Activated T-helper 17 cell treated with anti-CD3 and anti-CD28 coated beads, Interleukin-2, amount 50 U/mL, for 72 hours (primary cell): Measurements from ENCODE around the gene NECAB3. TPM values are rescaled to one million over a fixed set of nuclear protein-coding genes. Genes with fewer than 3 reads are reported as not detected.

Experiments used
- ATAC-seq: fragments of 150-1000 bp; cut with Tn5 transposase; replicated peaks from 2 replicates; pipeline ENCODE4 v1.10.0; 2021; ENCODE audit warnings: mild to moderate bottlenecking, moderate library complexity
- H3K27ac Mint-ChIP-seq: one replicate; pipeline ENCODE4 v1.8.0; 2022; ENCODE audit warnings: mixed read lengths
- H3K27me3 Mint-ChIP-seq: one replicate; pipeline ENCODE4 v1.8.0; 2022; ENCODE audit warnings: mixed read lengths
- H3K36me3 Mint-ChIP-seq: one replicate; pipeline ENCODE4 v1.8.0; 2022; ENCODE audit warnings: low read depth, mild to moderate bottlenecking, mixed read lengths
- H3K4me1 Mint-ChIP-seq: one replicate; pipeline ENCODE4 v1.8.0; 2022; ENCODE audit warnings: mixed read lengths
- H3K4me3 Mint-ChIP-seq: one replicate; pipeline ENCODE4 v1.8.0; 2022; ENCODE audit warnings: mild to moderate bottlenecking, mixed read lengths
- H3K9me3 Mint-ChIP-seq: one replicate; pipeline ENCODE4 v1.8.0; 2022; ENCODE audit warnings: mixed read lengths
- total RNA-seq, 2 donors: library from RNA; stranded (reverse); gene quantifications; one replicate each; pipeline ENCODE4 v1.2.3, GENCODE V29; 2022

The NECAB3 gene
- total RNA-seq, 2 donors from 2014 or later, result 20.8 to 26.5 TPM

DNA sequence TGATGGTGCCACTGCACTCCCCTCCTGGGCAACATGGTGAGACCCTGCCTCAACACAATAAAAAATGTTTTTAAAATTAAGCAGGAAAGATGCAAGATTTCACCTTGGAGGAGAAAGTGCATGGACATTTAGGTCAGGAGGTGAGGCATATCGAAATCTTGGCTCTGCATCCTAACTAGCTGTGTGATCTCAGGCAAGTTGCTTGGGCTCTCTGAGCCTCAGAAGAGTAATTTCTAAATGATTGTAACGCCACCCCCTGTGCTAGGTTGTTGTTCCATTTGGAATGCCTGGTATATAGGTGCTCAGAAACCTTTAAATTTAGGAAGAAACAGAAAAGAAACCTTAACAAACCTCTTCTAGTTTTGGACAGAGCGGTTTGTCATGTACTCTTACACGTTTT lies 48.0 kb downstream of the NECAB3 start:
- Mint-ChIP-seq H3K27ac (no peak overlapping the region), H3K36me3 (peaks cover 94% of the 10 kb centered on the region), H3K9me3 (no peaks in the 10 kb centered on the region), H3K4me1 (peaks cover 10% of the 10 kb centered on the region), H3K27me3 (no peaks in the 10 kb centered on the region), H3K4me3 (no peak overlapping the region)
- ATAC-seq, result no peak

DNA sequence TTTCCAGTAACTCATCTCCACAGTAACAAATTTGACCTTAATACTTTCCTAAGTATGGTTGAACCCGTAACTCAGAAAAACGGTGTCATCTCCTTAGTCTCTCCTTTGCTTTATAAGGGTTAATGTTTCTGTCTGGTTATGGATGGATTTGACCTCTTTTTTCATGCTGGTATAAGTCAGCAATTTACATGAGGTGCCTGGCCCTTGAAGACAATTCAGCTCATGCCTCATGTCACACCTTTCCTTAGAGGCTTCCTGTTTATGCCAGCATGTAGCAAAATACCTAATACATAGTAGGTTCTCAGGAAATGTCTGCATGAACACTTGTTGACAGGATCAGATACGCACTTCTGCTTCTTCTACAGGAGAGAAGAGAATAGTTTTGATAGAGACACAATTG lies 49.8 kb downstream of the NECAB3 start:
- Mint-ChIP-seq H3K9me3 (no peaks in the 10 kb centered on the region), H3K4me3 (peak overlapping the region; percentile 12), H3K27ac (peak overlapping the region; percentile 68), H3K4me1 (peaks cover 10% of the 10 kb centered on the region), H3K36me3 (peaks cover 90% of the 10 kb centered on the region), H3K27me3 (no peaks in the 10 kb centered on the region)
- peak; percentile 62 for ATAC-seq

DNA sequence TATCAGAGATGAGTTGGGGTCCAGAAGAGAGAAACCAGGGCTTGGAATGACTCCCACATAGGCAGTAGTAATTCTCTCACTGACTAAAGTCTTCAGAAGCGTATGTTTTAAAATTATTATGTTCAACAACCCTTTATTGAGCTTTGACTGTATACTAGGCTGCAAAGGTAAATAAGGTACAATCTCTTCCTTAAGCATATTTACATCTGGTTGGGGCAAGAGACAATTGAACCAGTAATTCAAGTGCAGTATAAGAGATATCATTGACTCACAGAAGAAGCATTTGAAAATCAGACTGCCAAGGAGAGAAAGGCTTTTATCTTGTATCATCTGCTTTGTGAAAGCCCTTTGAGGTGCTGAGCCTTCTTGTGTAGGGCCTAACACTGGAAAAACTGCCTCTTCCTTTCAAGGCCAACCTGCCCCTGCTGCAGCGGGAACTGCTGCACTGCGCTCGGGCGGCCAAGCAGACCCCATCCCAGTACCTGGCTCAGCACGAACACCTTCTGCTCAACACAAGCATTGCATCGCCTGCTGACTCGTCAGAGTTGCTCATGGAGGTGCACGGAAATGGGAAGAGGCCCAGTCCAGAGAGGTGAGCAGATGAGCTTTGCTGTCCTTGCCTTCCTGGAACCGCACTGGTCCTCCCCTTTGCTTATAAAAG lies 51.4 kb downstream of the NECAB3 start:
- H3K4me3 Mint-ChIP-seq, result no peak overlapping the region
- peaks cover 10% of the 10 kb centered on the region for H3K4me1 Mint-ChIP-seq
- no peaks in the 10 kb centered on the region for H3K27me3 Mint-ChIP-seq
- no peak overlapping the region for H3K27ac Mint-ChIP-seq
- H3K9me3 Mint-ChIP-seq, result no peaks in the 10 kb centered on the region
- H3K36me3 Mint-ChIP-seq, result peaks cover 85% of the 10 kb centered on the region
- ATAC-seq, result no peak

DNA sequence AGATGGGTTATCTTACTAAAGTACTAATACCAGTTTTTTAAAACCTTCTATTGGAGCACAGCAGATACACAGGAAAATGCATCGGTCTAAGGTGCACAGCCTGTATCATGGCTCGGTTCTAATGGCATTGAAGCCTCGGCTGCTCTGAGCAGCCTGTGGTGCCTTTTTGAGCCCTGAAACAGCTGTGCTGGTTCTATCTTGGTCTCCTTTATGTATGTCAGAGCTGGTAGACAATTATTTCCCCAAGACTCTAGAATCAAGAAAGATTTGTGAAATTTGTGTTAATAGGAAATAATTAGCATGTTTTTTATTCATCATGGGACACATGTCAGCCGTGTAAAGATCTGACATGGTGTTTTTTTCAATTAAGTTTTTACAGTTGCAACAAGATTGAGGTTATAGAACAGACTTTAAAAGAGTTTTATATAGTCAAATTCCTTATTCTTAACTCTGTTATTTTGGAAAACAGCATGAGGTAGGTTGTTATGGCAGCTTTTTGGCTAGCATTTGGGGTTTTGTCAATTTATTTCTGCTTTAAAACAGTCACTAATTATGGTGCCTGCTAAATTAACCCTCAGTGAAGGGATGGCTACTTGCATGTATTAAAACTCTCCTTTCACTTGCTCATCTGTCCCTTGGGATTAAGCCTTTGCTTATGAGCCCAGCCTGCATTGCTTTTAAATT lies 52.4 kb downstream of the NECAB3 start:
- no peak for ATAC-seq
- no peaks in the 10 kb centered on the region for H3K27me3 Mint-ChIP-seq
- no peak overlapping the region for H3K27ac Mint-ChIP-seq
- H3K36me3 Mint-ChIP-seq, result peaks cover 83% of the 10 kb centered on the region
- no peak overlapping the region for H3K4me3 Mint-ChIP-seq
- H3K9me3 Mint-ChIP-seq, result no peaks in the 10 kb centered on the region
- peaks cover 10% of the 10 kb centered on the region for H3K4me1 Mint-ChIP-seq

GRCh38 chr20:33612001-33612400 lies 62.2 kb downstream of the NECAB3 start:
- no peak for ATAC-seq
- Mint-ChIP-seq H3K4me3 (no peak overlapping the region), H3K9me3 (no peaks in the 10 kb centered on the region), H3K4me1 (no peaks in the 10 kb centered on the region), H3K36me3 (peaks cover 68% of the 10 kb centered on the region), H3K27ac (no peak overlapping the region), H3K27me3 (no peaks in the 10 kb centered on the region)

DNA sequence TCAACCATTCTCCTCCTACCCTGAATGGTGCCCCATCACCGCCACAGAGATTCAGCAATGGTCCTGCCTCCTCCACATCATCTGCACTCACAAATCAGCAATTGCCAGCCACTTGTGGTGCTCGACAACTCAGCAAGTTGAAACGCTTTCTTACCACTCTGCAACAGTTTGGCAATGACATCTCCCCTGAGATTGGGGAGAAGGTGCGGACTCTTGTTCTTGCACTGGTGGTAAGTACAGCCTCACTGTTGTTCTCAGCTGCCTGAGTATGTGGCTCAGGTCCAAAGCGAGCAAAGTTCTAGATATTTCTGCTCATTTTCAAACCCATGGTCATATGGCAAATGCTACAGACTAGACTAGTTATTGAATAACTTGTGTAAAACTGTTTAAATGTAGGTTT lies 63.1 kb downstream of the NECAB3 start:
- H3K36me3 Mint-ChIP-seq, result peaks cover 74% of the 10 kb centered on the region
- H3K27ac Mint-ChIP-seq, result no peak overlapping the region
- no peaks in the 10 kb centered on the region for H3K27me3 Mint-ChIP-seq
- H3K4me3 Mint-ChIP-seq, result no peak overlapping the region
- H3K4me1 Mint-ChIP-seq, result no peaks in the 10 kb centered on the region
- no peak for ATAC-seq
- H3K9me3 Mint-ChIP-seq, result no peaks in the 10 kb centered on the region

DNA sequence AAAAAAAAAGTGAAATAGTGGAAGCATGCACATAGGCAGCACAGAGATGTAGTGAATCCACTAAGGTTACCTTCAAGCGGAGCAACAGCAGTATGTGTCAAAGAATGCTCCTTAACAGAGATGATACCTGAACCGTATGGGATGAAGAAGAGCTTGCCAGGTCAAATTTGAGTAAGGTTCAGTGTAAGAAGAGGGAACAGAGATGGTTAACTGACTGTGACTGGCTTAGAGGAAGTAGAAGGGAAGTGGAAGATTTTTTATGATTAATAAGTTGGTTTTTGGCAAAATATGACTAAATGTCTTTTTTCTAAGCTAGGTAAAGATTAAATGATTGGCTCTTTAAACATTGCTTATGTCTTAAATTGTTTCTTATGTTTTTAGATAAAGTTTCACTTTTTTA lies 64.7 kb downstream of the NECAB3 start:
- Mint-ChIP-seq H3K4me1 (no peaks in the 10 kb centered on the region), H3K36me3 (peaks cover 69% of the 10 kb centered on the region), H3K27ac (no peak overlapping the region), H3K9me3 (no peaks in the 10 kb centered on the region), H3K27me3 (no peaks in the 10 kb centered on the region), H3K4me3 (no peak overlapping the region)
- ATAC-seq, result no peak

Other genes with a start within 250 kb of the NECAB3 start
- gene SNTA1, start 230.7 kb downstream of the NECAB3 start, total RNA-seq, result 1 to 10 TPM; 5.5 to 6.5 TPM
- 10 to 100 TPM; 14.5 to 25.6 TPM for gene CBFA2T2, start 184.3 kb downstream of the NECAB3 start, total RNA-seq
- gene C20orf144, start 12.1 kb downstream of the NECAB3 start, total RNA-seq, result under 1 TPM; 0.26 to 0.41 TPM
- 1 to 10 TPM; 1.5 to 2.6 TPM for gene ACTL10, start 7.5 kb downstream of the NECAB3 start, total RNA-seq
- gene E2F1, start 12.0 kb upstream of the NECAB3 start, total RNA-seq, result 10 to 100 TPM; 40.2 to 65.4 TPM
- gene PXMP4, start 45.9 kb upstream of the NECAB3 start, total RNA-seq, result 1 to 10 TPM; 6.7 to 8.0 TPM
- gene ZNF341, start 57.6 kb upstream of the NECAB3 start, total RNA-seq, result 1 to 10 TPM; 6.4 to 9.0 TPM
- 10 to 100 TPM; 57.6 to 63.5 TPM for gene CHMP4B, start 136.9 kb upstream of the NECAB3 start, total RNA-seq